ENCODE results near the gene SSNA1. TPM values are rescaled to one million over a fixed set of nuclear protein-coding genes. Genes with fewer than 3 reads are reported as not detected.
"Not testable (repeated sequence)": the region's sequence is repeated elsewhere in the genome, so short reads cannot be mapped to it uniquely, and the experiment has no call there.

Gene SSNA1
- total RNA-seq, 2 donors from 2014 or later = 67.1 to 72.0 TPM

GRCh38 chr9:137236936-137237421 lies 48.5 kb downstream of the SSNA1 start:
- TF ChIP-seq CTCF (IDR thresholded peaks at IDR 0.05) = no peak
- H3K4me1 ChIP-seq = peaks cover 0 to 50% of the 10 kb centered on the region in 2 donors
- peak overlapping the region; percentile 12 to 43 for H3K27ac ChIP-seq
- no peaks in the 10 kb centered on the region for H3K27me3 ChIP-seq
- peaks cover 4% of the 10 kb centered on the region for H3K36me3 ChIP-seq
- no peak for DNase-seq (ENCODE audit: low spot score)
- H3K9me3 ChIP-seq = no peaks in the 10 kb centered on the region
- peak overlapping the region; percentile 0 to 32 for H3K4me3 ChIP-seq

GRCh38 chr9:137237759-137238726 lies 49.6 kb downstream of the SSNA1 start:
- DNase-seq (ENCODE audit: low spot score) = no peak
- peaks cover 15% of the 10 kb centered on the region for H3K36me3 ChIP-seq
- TF ChIP-seq CTCF (IDR thresholded peaks at IDR 0.05) = no peak
- no peaks in the 10 kb centered on the region for H3K27me3 ChIP-seq
- H3K4me3 ChIP-seq = no peak overlapping the region
- peak overlapping the region in 1 of 2 donors; percentile 43 for H3K27ac ChIP-seq
- H3K4me1 ChIP-seq = peaks cover 0 to 61% of the 10 kb centered on the region in 2 donors
- H3K9me3 ChIP-seq = no peaks in the 10 kb centered on the region

- H3K4me1 ChIP-seq = peaks cover 0 to 74% of the 10 kb centered on the region in 2 donors
- H3K36me3 ChIP-seq = peaks cover 23% of the 10 kb centered on the region
- H3K27me3 ChIP-seq; DNase-seq (ENCODE audit: low spot score); H3K9me3 ChIP-seq: not testable (repeated sequence)
- peak overlapping the region; percentile 95 to 99 for H3K27ac ChIP-seq
- H3K4me3 ChIP-seq = peak overlapping the region; percentile 42 to 74
Observed at GRCh38 chr9:137239541-137240200, 51.2 kb downstream of the SSNA1 start.

Small RNA genes lying within 50 kb of the gene (microRNA-seq; reads per million reads assigned to microRNA genes)
- 0 reads per million in 2 donors for gene MIR3621 (ENCODE audit: borderline number of aligned reads in 2 of 2, borderline replicate concordance in 1 of 2)

Other genes starting within 250 kb of the SSNA1 start
- gene FBXW5, start 243.9 kb upstream of the SSNA1 start, total RNA-seq = 100 to 1,000 TPM; 203 to 233 TPM
- not detected for gene C8G, start 243.4 kb upstream of the SSNA1 start, total RNA-seq
- gene LCN12, start 236.4 kb upstream of the SSNA1 start, total RNA-seq = 10 to 100 TPM; 10.8 to 11.3 TPM
- 1,000 to 10,000 TPM; 1,799 to 2,426 TPM for gene PTGDS, start 211.2 kb upstream of the SSNA1 start, total RNA-seq
- 1 to 10 TPM in 1 of 2 donors, under 1 TPM in 1; 0.24 to 1.1 TPM for gene LCNL1, start 205.7 kb upstream of the SSNA1 start, total RNA-seq
- 10 to 100 TPM; 27.4 to 37.5 TPM for gene PAXX, start 196.3 kb upstream of the SSNA1 start, total RNA-seq
- 10 to 100 TPM in 1 of 2 donors, 1 to 10 TPM in 1; 6.5 to 11.8 TPM for gene CLIC3, start 192.1 kb upstream of the SSNA1 start, total RNA-seq
- 10 to 100 TPM; 28.3 to 28.5 TPM for gene ABCA2, start 160.4 kb upstream of the SSNA1 start, total RNA-seq
- under 1 TPM in 1 of 2 donors, not detected in 1; 0.28 TPM for gene FUT7, start 156.6 kb upstream of the SSNA1 start, total RNA-seq
- 10 to 100 TPM; 49.7 to 57.8 TPM for gene NPDC1, start 142.5 kb upstream of the SSNA1 start, total RNA-seq
- gene ENTPD2, start 134.6 kb upstream of the SSNA1 start, total RNA-seq = under 1 TPM; 0.41 to 0.67 TPM
- under 1 TPM; 0.12 to 0.63 TPM for gene SAPCD2, start 118.1 kb upstream of the SSNA1 start, total RNA-seq
- gene UAP1L1, start 111.2 kb upstream of the SSNA1 start, total RNA-seq = 1 to 10 TPM; 4.3 to 6.3 TPM
- 10 to 100 TPM; 20.9 to 26.8 TPM for gene MAN1B1, start 101.7 kb upstream of the SSNA1 start, total RNA-seq
- gene DPP7, start 73.9 kb upstream of the SSNA1 start, total RNA-seq = 100 to 1,000 TPM; 165 to 188 TPM
- not detected for gene GRIN1, start 49.5 kb upstream of the SSNA1 start, total RNA-seq
- gene LRRC26, start 18.6 kb upstream of the SSNA1 start, total RNA-seq = not detected
- not detected for gene TMEM210, start 16.6 kb upstream of the SSNA1 start, total RNA-seq
- 10 to 100 TPM; 10.8 to 12.1 TPM for gene ANAPC2, start 116 bp upstream of the SSNA1 start, total RNA-seq
- gene TPRN, start 12.1 kb downstream of the SSNA1 start, total RNA-seq = 1 to 10 TPM; 6.4 to 6.8 TPM
- 10 to 100 TPM; 31.4 to 33.9 TPM for gene TMEM203, start 17.0 kb downstream of the SSNA1 start, total RNA-seq
- gene NDOR1, start 17.0 kb downstream of the SSNA1 start, total RNA-seq = 1 to 10 TPM; 6.6 TPM
- 1 to 10 TPM; 5.9 to 7.9 TPM for gene RNF208, start 33.6 kb downstream of the SSNA1 start, total RNA-seq
- gene CYSRT1, start 36.5 kb downstream of the SSNA1 start, total RNA-seq = under 1 TPM; 0.35 to 0.85 TPM
- gene RNF224, start 38.8 kb downstream of the SSNA1 start, total RNA-seq = not detected
- not detected for gene SLC34A3, start 42.2 kb downstream of the SSNA1 start, total RNA-seq
- gene TUBB4B, start 52.6 kb downstream of the SSNA1 start, total RNA-seq = 100 to 1,000 TPM; 310 to 394 TPM
- not detected for gene STPG3, start 62.6 kb downstream of the SSNA1 start, total RNA-seq
- 10 to 100 TPM; 30.0 to 38.0 TPM for gene NELFB, start 66.7 kb downstream of the SSNA1 start, total RNA-seq
- 10 to 100 TPM in 1 of 2 donors, 1 to 10 TPM in 1; 9.4 to 16.8 TPM for gene TOR4A, start 89.0 kb downstream of the SSNA1 start, total RNA-seq
- gene NRARP, start 113.6 kb downstream of the SSNA1 start, total RNA-seq = 10 to 100 TPM in 1 of 2 donors, 1 to 10 TPM in 1; 5.6 to 13.3 TPM
- gene EXD3, start 234.5 kb downstream of the SSNA1 start, total RNA-seq = 1 to 10 TPM; 5.9 to 6.0 TPM
- 1 to 10 TPM in 1 of 2 donors, under 1 TPM in 1; 0.94 to 3.4 TPM for gene NOXA1, start 234.7 kb downstream of the SSNA1 start, total RNA-seq